ENCODE data around the gene KCNQ1.

Gene KCNQ1

GRCh38 chr11:2595204-2595603 lies 150.4 kb downstream of the KCNQ1 start:
- no peaks in the 10 kb centered on the region for H3K79me2 ChIP-seq (ENCODE audit: insufficient read depth, low read length)
- no peak overlapping the region for H3K4me3 ChIP-seq (ENCODE audit: insufficient read depth, low read length, poor library complexity, severe bottlenecking)
- no peaks in the 10 kb centered on the region for H3K9me3 ChIP-seq (ENCODE audit: insufficient read depth, low read length)
- TF ChIP-seq CTCF (IDR thresholded peaks at IDR 0.05; ENCODE audit: insufficient read depth, low read length, poor library complexity, severe bottlenecking) (no peak), EZH2phosphoT487 (conservative IDR thresholded peaks at IDR 0.05; ENCODE audit: low read length) (no peak)
- H3F3A ChIP-seq (ENCODE audit: insufficient read depth) = no peaks in the 10 kb centered on the region
- no peak overlapping the region for H3K27ac ChIP-seq (ENCODE audit: low read depth, low read length)
- no peak overlapping the region for H3K9ac ChIP-seq (ENCODE audit: low read length)
- H2AFZ ChIP-seq (ENCODE audit: low read depth, low read length, severe bottlenecking) = no peak overlapping the region
- H3K9me2 ChIP-seq (replicated peaks; ENCODE audit: insufficient read depth, low read length) = no peaks in the 10 kb centered on the region
- no peaks in the 10 kb centered on the region for H4K20me1 ChIP-seq (ENCODE audit: low read depth, low read length)
- H3K4me2 ChIP-seq (ENCODE audit: low read depth, low read length, poor library complexity, severe bottlenecking) = no peak overlapping the region
- H3K27me3 ChIP-seq (ENCODE audit: low read length) = no peaks in the 10 kb centered on the region
- H3K36me3 ChIP-seq (ENCODE audit: low read length) = no peaks in the 10 kb centered on the region

- no peak overlapping the region for H2AFZ ChIP-seq (ENCODE audit: low read depth, low read length, severe bottlenecking)
- no peak overlapping the region for H3K27ac ChIP-seq (ENCODE audit: low read depth, low read length)
- TF ChIP-seq CTCF (IDR thresholded peaks at IDR 0.05; ENCODE audit: insufficient read depth, low read length, poor library complexity, severe bottlenecking) = no peak
- no peak for TF ChIP-seq EZH2phosphoT487 (conservative IDR thresholded peaks at IDR 0.05; ENCODE audit: low read length)
- no peak overlapping the region for H3K4me3 ChIP-seq (ENCODE audit: insufficient read depth, low read length, poor library complexity, severe bottlenecking)
- no peaks in the 10 kb centered on the region for H3K9me3 ChIP-seq (ENCODE audit: insufficient read depth, low read length)
- H3K36me3 ChIP-seq (ENCODE audit: low read length) = no peaks in the 10 kb centered on the region
- no peak overlapping the region for H3K9ac ChIP-seq (ENCODE audit: low read length)
- H3K9me2 ChIP-seq (replicated peaks; ENCODE audit: insufficient read depth, low read length) = no peaks in the 10 kb centered on the region
- H4K20me1 ChIP-seq (ENCODE audit: low read depth, low read length) = no peaks in the 10 kb centered on the region
- no peak overlapping the region for H3K4me2 ChIP-seq (ENCODE audit: low read depth, low read length, poor library complexity, severe bottlenecking)
- no peaks in the 10 kb centered on the region for H3F3A ChIP-seq (ENCODE audit: insufficient read depth)
- H3K79me2 ChIP-seq (ENCODE audit: insufficient read depth, low read length) = no peaks in the 10 kb centered on the region
- no peaks in the 10 kb centered on the region for H3K27me3 ChIP-seq (ENCODE audit: low read length)
These were observed 154.9 kb downstream of the KCNQ1 start for GRCh38 chr11:2599561-2600189.

- Histone ChIP-seq H3K9ac (ENCODE audit: low read length) (no peak overlapping the region), H3K9me2 (replicated peaks; ENCODE audit: insufficient read depth, low read length) (no peaks in the 10 kb centered on the region), H3K4me2 (ENCODE audit: low read depth, low read length, poor library complexity, severe bottlenecking) (no peak overlapping the region), H2AFZ (ENCODE audit: low read depth, low read length, severe bottlenecking) (no peak overlapping the region), H3K36me3 (ENCODE audit: low read length) (no peaks in the 10 kb centered on the region), H3K4me3 (ENCODE audit: insufficient read depth, low read length, poor library complexity, severe bottlenecking) (no peak overlapping the region), H3K9me3 (ENCODE audit: insufficient read depth, low read length) (no peaks in the 10 kb centered on the region), H3K27ac (ENCODE audit: low read depth, low read length) (no peak overlapping the region), H4K20me1 (ENCODE audit: low read depth, low read length) (no peaks in the 10 kb centered on the region), H3K79me2 (ENCODE audit: insufficient read depth, low read length) (no peaks in the 10 kb centered on the region), H3F3A (ENCODE audit: insufficient read depth) (no peaks in the 10 kb centered on the region), H3K27me3 (ENCODE audit: low read length) (no peaks in the 10 kb centered on the region)
- no peak for TF ChIP-seq EZH2phosphoT487 (conservative IDR thresholded peaks at IDR 0.05; ENCODE audit: low read length)
- no peak for TF ChIP-seq CTCF (IDR thresholded peaks at IDR 0.05; ENCODE audit: insufficient read depth, low read length, poor library complexity, severe bottlenecking)
These were observed 164.5 kb downstream of the KCNQ1 start for GRCh38 chr11:2609345-2609744.
